K562 treated with DMSO at 1 percent for 12 hours (cell line): ENCODE results near the gene PPIP5K1. TPM values are rescaled to one million over a fixed set of nuclear protein-coding genes. Genes with fewer than 3 reads are reported as not detected.

ENCODE experiments used
- total RNA-seq: library from RNA; unstranded; fragments of 300-600 nt; gene quantifications from 2 replicates; pipeline ENCODE4 v1.2.3, GENCODE V29; 2022; ENCODE audit not compliant: insufficient read depth

PPIP5K1 gene
- 6.9 and 29.3 TPM in 2 replicates for total RNA-seq

DNA sequence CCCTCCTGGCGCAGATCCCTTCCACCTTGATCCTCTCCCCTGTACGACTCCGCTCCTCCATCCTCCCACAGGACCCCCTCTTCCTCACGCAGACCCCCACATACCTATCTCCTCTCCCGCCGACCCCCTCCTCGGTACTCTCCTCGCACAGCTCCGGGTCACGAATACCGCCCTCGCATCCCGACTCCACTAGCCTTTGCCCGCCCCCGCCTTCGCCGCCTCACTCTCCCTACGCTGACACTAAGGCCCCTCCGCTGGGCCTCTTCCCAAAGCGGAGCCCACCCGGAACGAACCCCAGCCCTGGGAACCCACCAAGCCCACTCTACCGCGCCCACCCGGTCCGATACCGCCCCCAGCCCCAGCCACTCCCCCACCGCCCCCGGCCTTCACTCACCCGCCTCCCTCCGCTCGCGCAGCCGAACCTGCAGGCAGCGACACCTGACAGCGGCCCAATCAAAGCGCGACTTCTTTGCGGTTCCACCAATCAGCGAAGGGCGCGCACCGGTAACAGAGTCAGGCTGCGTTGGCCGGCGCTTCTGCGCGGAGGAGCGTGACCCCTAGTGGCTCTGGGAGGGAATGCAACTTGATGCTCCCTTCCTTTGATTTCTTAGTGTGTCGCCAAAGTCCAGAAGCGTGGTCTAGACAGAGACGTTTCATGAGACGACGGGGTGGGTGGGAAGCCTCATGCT lies at the start of gene PPIP5K1:
Gene PPIP5K1, minus strand, starts transcription at position 431 of the 689 bp plus-strand sequence. CDS start 5,704 bp downstream, outside the sequence.

DNA sequence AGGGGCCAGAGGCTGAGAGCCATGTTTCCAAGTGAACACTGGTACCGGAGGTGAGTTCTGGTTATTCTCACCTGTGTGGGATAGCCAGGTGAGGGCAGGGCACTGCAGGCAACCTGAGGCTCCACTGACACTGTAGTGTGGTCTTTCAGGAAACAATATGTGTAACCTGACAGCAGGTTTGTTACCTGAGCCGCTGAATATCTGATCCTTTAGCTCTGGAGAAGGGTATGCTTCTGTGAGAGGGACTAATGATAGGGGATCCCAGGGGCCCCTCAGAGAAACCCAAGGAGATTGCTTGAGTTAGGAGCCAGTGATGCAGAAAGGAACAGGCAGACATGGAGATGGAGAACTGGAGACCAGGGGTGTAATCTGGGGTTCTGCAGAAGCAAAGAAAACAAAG lies 28.7 kb upstream of the PPIP5K1 start, which contains the start of gene STRC:
Gene STRC, minus strand, starts transcription at position 101 of the 400 bp plus-strand sequence. Its CDS starts 78 bp downstream, at position 23.

GRCh38 chr15:43593328-43594190 lies 3.6 kb upstream of the PPIP5K1 start, which contains the start of gene CKMT1B:
TSS of gene CKMT1B (plus strand) at chr15:43594027. CDS start at chr15:43594219, 192 bp downstream.

GRCh38 chr15:43517354-43518196 lies 72.4 kb downstream of the PPIP5K1 start, which contains the start of gene MAP1A:
TSS of gene MAP1A (plus strand) at chr15:43517608. CDS start at chr15:43521474, 3,866 bp downstream.

GRCh38 chr15:43492673-43493601 lies 97.1 kb downstream of the PPIP5K1 start, which contains the start of gene TP53BP1:
TSS of gene TP53BP1 (minus strand) at chr15:43493156. CDS start at chr15:43493043, 113 bp downstream.

Other genes starting within 250 kb of the PPIP5K1 start
- gene ZSCAN29, start 219.2 kb downstream of the PPIP5K1 start, total RNA-seq, result 5.3 and 33.9 TPM in 2 replicates
- gene TUBGCP4, start 219.1 kb downstream of the PPIP5K1 start, total RNA-seq, result 8.3 and 38.2 TPM in 2 replicates
- 13.5 and 29.2 TPM in 2 replicates for gene TP53BP1, start 97.1 kb downstream of the PPIP5K1 start, total RNA-seq
- gene MAP1A, start 72.6 kb downstream of the PPIP5K1 start, total RNA-seq, result 4.0 and 17.7 TPM in 2 replicates
- 2.2 TPM in 1 of 2 replicates, not detected in the other for gene CKMT1B, start 3.8 kb upstream of the PPIP5K1 start, total RNA-seq
- gene STRC, start 28.6 kb upstream of the PPIP5K1 start, total RNA-seq, result not detected in 2 replicates
- gene CATSPER2, start 58.6 kb upstream of the PPIP5K1 start, total RNA-seq, result 0.58 and 2.7 TPM in 2 replicates
- gene CKMT1A, start 103.7 kb upstream of the PPIP5K1 start, total RNA-seq, result 0.93 and 1.1 TPM in 2 replicates
- gene PDIA3, start 156.2 kb upstream of the PPIP5K1 start, total RNA-seq, result 132 and 207 TPM in 2 replicates
- gene ELL3, start 186.8 kb upstream of the PPIP5K1 start, total RNA-seq, result 2.3 and 3.1 TPM in 2 replicates
- 405 and 648 TPM in 2 replicates for gene SERF2, start 202.1 kb upstream of the PPIP5K1 start, total RNA-seq
- 1.3 TPM in 1 of 2 replicates, not detected in the other for gene SERINC4, start 210.0 kb upstream of the PPIP5K1 start, total RNA-seq
- gene HYPK, start 210.4 kb upstream of the PPIP5K1 start, total RNA-seq, result 1.3 and 5.1 TPM in 2 replicates
- 35.4 and 54.5 TPM in 2 replicates for gene MFAP1, start 234.5 kb upstream of the PPIP5K1 start, total RNA-seq
- 12.0 and 26.7 TPM in 2 replicates for gene WDR76, start 236.8 kb upstream of the PPIP5K1 start, total RNA-seq